Activated CD4-positive, alpha-beta T cell treated with anti-CD3 and anti-CD28 coated beads, Interleukin-2, amount 50 U/mL, for 24 hours (primary cell): Measurements from ENCODE around the gene CDH23.
"Not testable (repeated sequence)": the region's sequence is repeated elsewhere in the genome, so short reads cannot be mapped to it uniquely, and the experiment has no call there.

Experiments used
- DNase-seq, 2 donors: peaks; one replicate each; pipeline ENCODE4 v3.0.0-alpha.2; 2020; ENCODE audit warnings: low read depth in 1 of 2, low spot score in 1 of 2

The CDH23 gene

DNA sequence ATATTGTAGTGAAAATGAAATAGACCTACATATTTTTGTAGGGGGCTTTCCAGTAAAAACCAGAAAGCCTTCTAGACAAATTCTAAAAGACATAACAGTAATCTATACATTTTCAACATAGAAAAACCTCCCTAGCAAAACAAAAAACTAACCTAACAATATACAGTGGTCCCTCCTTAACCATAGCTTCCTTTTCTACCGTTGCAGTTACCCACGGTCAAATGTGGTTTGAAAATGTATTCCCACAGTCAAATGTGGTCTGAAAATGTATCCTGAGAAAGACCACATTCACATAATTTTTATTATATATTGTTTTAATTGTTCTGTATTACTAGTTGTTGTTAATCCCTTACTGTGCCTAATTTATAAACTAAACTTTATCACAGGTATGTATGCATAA lies 448.0 kb downstream of the CDH23 start:
- DNase-seq = no peak

DNA sequence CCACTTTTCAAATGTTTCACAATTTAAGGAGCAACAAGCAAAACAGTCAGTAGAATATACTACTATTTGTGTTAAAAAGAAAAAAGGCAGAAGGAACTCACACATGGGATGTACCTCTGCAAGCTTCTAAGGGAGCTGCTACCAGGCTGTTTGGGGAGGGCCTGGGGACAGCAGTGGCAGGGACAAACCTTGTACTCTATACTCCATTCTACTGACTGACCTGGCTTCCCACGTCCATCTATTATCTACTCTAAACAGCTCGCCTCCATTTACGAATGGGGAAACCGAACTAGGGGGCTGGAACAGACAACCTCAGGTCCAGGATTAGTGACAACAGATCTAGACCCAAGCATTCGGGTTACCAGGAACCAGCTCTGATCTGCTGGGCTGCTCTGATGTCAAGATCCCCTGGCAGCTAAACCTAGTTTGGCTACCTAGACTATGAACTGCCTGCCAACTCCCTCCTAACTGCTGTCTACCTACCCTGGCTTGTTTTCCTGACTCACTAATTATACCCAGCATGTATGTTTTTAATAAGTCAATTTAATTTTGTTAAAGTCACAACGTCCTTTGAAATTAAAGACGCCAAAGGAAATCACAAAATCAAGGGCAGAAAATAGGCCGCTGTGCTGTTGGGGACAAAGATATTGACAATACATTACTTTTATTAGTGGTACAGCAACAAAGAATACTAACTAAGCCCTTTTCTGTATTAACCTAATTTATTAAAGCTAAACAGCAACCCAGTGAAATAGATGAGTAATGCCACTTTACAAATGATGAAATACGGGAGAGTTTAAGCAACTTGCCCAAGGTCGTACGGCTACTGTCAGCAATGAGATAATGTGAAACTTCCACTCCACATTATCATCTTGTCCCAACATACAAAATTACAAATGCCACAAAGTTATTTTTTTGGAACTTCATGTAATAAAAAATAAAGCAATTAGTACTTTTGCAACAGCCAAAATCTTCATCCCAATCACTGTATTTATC lies 449.0 kb downstream of the CDH23 start:
- DNase-seq = no peak

DNA sequence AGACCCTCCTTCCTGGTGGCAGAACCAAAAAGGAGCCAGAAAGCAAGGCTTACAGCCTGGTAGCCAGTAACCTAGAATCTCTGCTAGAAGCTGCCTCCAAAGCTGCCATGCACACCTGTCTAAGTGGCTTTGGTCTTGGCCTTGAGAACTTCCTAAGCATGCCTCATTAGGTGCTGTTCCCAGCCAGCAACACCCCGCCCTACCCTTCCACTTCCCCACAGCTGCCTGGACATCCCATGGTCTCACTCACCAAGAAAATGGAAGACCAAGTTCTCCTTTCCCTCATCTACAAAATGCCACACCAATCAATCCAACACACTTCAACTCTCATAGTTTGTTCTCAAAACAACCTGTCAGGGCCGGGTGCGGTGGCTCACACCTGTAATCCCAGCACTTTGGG lies 450.1 kb downstream of the CDH23 start:
- no peak for DNase-seq

DNA sequence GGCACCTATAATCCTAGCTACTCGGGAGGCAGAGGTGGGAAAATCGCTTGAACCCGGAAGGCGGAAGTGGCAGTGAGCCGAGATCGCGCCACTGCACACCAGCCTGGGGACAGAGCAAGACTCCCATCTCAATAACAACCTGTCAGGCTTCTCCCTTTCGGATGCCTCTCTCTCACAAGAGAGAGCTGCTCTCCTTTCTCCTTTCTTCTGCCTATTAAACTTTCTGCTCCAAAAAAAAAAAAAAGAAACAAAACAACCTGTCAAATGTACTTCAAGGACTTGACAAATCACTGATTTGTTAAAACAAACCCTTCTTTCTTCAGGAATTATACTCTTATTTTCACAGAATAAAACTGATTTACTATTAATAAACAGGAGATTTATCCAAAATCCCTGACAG lies 450.7 kb downstream of the CDH23 start:
- no peak for DNase-seq

DNA sequence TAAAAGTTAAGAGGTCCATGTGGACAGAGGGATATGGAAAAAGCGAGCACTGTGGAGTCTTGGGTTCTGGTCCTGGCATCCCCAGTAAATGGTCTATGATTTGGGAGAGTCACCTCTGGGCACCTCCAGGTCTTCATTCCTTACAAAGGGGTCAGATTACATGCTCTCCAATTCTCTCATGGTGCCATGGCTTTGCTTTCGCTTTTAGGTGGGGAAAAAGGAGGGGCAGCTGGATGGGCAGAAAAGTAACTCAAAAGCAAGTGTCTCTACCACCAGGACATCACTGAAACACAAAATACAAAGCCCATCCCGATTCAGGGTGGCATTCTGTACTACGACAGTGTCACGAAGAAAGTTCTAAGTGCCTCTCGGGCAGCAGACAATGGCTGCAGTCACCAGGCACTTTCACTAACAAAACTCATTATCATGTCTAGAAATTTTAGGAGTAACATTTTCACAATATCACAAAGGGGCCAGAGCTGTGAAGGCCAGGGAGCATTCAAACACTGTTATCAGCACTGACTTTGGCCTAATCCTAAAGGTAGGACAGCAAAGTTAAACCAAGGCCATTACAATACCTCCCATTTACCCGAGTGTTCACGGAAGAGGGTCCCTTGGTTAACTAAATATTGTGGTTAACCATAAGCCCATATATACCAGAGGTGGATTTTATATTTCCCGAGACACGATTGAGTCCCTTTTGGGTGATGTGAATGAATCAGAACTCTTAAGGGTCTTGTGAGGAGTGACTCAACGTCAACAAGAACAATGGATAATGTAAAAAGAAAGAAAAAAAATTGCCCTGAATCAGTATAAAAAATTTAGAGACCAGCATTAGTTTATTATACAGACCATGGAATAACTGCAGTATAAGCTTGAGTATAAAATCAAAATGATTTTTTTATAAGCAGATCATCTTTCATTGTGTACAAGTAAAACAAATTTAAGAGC lies 451.9 kb downstream of the CDH23 start:
- no peak for DNase-seq

DNA sequence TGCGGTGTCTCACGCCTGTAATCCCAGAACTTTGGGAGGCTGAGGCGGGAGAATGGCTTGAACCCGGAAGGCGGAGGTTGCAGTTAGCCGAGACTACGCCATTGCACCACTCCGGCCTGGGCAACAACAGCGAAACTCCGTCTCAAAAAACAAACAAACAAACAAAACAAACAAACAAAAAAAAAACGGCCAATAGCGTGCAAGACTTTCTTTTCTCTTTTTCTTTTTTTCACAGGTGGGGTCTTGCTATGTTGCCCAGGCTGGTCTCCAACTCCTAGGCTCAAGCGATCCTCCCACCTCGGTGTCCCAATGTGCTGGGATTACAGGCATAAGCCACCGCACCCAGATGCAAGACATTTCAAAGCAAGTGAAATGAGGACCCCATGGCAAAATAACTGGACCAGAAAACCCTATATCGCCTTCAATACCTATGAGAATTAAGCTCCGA lies 452.8 kb downstream of the CDH23 start:
- DNase-seq = no peak

DNA sequence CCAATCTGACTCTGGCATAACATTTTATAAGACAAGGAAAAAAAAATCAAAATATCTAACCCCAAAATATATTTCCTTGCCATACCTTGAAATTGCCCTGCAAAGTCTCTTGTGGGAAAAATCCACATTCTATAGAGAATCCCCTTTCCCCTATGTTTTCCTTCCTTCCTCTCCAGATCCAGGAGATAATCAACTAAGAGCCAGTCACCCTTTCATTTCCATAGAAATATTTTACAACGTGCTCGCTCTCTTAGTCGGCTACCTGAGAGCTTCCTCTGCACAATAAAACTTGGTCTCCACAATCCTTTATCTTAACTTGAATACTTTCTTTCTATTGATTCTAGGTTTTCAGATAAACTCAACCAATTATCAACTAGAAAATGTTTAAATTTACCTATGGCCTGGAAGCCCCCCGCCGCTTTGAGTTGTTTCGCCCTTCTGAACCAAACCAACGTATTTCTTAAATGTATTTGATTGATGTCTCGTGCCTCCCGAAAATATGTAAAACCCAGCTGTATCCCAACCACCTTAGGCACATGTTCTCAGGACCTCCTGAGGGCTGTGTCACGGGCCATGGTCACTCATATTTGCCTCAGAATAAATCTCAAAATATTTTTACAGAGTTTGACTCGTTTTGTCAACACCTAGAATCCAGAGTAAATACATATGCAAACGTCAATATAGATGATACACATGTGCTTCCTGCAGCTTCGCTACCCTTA lies 453.5 kb downstream of the CDH23 start:
- DNase-seq = no peak

DNA sequence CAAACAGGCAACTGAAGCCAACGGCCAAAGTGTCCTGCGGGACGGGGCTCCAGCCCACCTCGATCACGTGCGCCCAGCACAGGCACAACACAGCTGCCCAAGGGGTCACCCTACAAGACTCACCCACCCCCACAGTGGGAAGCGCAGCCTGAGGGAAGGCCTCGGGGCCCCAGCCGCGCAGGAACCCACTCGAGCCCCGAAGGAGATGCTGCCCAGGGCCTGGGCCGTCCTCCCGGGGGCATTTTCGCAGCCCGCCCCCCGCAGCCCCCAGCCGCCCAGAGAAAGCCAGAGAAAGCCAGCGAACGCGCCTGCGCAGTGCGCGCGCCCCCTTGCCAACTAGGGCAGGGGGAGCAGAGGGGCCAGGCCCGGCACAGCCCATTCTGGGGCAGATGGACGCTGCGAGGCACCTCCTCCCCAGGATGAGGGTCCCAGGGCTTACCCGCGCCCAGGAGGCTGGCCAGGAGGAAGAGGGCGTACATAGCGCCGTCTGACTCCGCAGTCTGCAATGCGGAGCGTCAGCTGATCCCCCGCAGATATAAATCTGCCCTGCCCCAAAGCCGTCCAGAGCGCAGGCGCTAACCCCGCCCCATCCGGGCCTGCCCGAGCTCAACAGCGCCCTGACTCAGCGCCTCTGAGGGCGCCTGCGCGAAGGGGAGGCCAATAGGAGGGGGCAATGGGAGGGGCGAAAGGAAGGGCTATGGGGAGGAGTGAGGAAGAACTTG lies 454.2 kb downstream of the CDH23 start, which contains the start of gene PSAP:
Gene PSAP (minus strand): TSS at position 509 of the 722 bp plus-strand sequence. CDS start 30 bp downstream, at position 479.
- peak; percentile 96 to 98 for DNase-seq

DNA sequence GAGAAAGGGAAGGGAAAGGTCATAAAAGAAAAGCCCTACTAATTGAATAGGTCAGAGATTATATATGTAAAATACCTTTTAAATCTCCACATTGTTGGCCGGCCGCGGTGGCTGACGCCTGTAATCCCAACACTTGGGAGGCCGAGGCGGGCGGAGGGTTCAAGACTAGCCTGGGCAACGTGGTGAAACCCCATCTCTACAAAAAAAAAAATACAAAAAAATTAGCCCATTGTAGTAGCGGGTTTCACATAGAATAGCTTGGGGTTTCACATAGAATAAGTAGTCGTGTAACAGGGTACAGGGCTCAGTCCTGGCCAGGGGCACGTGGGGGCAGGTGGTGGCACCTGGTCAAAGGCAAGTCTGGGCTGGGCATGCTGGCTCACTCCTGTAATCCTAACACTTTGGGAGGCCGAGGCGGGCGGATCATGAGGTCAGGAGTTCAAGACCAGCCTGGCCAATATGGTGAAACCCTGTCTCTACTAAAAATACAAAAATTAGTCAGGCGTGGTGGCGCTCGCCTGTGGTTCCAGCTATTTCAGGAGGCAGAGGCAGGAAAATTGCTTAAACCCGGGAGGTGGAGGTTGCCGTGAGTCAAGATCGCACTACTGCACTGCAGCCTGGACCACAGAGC lies 454.9 kb downstream of the CDH23 start:
- not testable (repeated sequence) for DNase-seq

DNA sequence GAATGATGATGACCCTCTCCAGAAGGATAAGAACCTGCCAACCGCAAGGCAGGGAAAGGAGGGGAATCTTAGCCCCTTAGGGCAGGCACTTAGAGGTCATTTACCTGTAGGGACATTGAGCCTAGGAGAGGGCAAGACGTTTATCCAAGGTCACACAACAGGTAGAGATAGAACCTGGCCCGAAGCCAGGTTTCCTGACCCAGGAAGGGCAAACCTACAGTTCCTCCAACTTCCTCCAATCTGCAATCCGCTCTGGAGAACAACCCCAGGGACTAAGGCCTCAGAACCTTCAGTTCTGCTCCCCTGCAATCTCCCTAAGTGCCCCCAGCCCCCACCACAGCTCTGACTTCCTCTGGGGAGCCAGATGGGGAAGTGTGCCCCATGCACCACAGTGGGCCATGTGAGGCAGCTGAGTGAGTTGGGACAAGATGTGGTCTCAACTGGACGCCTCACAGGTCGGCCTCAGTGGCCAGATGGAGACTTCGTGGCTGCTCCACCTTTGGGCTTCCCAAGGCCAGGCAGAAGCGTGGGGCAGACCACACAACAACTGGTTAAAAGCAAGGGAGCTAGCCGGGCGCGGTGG lies 455.7 kb downstream of the CDH23 start:
- no peak for DNase-seq

DNA sequence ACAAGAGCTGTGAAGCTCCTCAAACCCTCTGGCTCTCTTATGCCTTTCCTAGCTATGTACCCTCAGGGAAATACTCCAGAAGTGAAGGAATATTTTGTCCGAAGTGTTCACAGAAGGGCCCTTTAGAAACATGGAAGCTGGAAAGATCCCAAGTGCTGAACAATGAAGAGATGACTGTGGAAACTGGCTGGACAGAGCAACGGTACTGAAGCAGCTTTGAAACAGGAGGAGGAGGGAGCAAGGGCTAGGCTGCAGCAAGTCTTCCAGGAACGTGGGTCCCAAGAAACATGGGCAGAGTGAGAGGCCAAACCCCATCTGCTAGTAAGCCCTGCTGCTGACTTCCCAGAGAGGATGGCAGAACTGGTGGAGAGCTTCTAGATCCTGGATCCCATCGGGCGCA lies 457.3 kb downstream of the CDH23 start:
- no peak for DNase-seq

DNA sequence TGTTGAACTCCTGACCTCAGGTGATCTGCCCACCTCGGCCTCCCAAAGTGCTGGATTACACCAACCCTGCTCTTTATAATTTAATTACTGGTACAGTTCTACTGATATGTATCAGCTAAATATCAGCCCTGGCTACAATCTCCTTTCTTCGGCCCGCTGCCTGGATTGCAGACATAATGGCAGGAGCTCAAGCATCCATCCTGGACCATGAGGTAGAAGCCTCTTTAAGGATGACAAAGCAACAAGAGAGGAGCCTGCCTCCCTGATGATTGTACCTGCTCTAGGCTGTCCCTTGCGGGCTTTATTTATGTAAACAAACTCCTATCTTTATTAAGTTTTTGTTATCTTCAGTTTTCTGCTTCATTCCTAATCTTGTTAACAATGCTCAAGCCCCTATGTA lies 459.9 kb downstream of the CDH23 start:
- DNase-seq = no peak

DNA sequence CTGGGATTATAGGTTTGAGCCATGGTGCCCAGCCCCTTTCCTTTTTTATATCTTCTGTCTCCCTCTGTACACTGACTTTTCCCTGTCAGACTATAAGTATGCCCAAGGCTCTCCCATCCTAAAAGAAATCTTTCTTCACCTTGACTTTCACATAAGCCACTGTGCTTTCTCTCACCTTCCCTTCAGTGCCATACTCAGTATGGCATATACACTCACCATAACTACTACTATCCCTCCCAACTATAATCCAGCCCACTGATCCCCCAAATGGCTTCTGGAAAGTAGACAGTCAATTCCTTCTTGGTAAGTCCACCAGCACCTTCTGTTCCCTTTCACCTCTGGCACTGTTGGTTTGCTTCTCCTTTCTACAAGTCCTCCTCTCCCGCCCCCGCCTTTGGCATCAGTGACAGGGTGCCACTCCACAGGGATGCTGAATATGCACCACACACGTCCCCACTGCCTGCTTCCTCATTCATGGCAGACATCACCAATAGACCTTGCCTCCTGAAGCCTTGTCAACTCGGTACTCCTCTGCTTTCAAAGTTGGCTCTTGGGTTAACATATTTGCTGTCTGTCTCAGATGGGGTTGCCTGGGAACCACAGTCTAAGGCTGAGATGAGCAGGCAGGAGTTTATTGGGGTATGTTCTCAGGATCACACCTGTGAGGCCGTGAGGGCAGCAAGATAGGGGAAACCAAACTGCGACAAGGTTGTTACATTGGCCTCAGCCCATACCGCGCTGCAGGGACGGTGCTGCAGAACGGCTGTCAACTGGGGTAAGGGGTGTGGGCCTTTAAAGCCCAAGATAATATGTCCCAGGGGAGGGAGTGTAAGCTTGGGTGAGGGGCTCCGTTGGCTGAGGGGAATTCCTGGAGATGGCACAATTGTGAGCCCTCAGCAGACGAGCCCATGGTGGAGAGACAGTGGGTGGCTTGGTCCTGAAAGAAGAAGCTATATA lies 461.5 kb downstream of the CDH23 start:
- no peak for DNase-seq

DNA sequence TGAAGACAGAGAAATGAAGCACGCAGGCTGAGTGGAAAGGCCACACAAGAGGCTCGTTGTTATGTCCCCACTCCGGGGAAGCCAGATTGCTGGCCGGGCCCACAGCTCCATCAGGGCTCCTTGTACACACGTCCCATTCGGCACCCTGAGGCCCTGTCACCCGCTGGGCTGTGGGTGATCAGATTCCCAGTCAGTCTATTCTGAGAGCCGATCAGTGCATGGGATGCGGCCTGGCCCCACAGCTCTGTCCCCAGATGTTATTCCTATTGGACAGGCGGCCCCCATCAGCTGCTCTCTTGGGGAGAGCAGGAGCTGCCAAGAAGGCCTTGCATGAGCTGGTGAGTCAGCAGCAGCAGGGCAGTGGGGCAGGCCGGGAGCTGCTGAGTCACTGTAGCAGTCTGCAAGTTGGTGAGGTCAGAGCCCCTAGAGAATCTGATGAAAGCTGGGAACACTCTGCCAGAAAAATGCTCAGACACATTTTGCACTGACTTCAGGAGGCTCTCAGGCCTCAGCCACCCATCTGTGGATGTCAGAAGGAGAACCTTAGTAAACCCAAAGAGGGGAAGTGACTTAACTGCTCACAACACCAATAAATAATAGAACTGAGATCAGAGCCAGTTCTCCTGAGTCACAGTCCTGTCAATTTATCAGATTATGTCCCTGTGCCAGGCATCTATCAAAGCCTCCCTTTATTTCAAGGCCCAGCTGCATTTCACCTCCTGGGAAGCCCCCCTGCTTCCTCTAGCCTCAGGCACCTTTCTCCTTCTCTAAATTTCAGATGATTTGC lies 463.7 kb downstream of the CDH23 start:
- DNase-seq = no peak

DNA sequence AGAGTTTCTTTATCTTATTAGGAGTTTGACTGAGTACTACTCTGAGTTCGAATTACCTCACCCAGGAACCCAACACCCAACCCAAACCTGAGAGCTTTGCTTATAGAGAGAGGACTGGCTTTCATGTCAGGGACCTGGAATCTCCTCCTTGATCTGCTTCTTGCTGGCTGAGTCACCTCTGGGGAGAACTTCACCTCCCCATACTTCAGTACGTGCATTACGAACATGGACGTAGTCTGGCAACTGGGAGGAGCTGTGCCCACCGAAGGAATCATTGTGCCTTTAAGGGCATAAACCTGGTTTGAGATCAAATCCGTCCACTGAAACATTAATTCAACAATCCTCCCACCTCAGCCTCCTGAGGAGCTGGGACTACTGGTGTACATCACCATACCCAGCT lies 466.5 kb downstream of the CDH23 start:
- no peak for DNase-seq

DNA sequence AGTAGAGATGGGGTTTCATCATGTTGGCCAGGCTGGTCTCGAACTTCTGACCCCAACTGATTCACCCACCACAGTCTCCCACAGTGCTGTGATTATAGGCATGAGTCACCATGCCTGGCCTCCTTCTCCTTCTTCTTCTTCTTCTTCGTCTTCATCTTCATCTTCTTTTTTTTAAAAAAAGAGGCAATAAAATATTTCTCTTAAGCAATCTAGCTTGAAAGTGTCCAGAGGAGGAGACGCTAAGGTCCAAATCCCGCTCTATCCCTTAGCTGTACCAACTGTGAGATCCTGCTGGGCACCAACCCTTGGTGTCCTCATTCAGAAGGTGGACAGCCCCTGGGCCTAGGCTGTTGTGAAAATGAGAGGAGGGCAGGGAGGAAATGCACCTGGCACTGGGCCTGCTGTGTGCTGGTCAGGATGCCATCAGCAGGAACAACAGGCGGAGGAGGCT lies 468.2 kb downstream of the CDH23 start:
- DNase-seq = no peak
